GM19397 (cell line): Measurements from ENCODE around the gene SNAPC2.
"Not testable (repeated sequence)": the region's sequence is repeated elsewhere in the genome, so short reads cannot be mapped to it uniquely, and the experiment has no call there.

Experiments
- ATAC-seq: cut with Tn5 transposase; IDR thresholded peaks from one replicate; pipeline ENCODE4 v1.9.1; 2021; ENCODE audit warnings: mild to moderate bottlenecking, moderate library complexity; ENCODE audit not compliant: unreplicated experiment

SNAPC2 gene

DNA sequence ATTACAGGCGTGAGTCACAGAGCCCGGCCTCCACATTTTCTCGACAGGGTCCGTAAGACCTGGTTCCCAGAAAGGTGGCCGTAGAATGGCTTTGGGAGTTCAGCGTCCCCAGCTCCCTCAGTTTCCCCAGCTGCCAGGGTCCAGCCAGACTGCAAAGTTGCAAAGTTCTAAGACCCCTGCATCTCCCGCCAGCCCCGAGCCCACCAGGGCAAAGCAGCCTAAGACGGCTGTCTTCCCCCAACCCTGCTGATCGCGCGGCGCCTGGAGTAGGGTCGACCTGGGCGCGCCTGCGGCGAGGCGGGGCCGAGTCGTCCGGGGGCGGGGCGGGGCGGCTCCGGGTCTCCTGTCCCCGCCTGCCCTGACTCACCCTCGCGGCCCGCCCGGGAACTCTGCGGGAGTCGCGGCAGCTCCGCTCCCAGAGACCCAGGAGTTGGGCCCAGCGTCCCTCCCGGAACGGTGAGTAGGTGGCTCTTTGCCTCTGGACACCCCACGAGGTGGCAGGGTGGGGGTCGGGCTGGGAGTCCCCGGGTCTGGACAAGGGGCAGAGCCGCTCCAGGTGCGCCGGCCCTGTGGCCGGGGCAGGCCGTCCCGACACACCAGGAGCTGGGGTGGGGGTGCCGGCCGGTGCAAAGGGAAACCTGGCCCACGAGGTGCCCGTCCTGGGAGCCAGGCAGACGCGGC lies 31.9 kb upstream of the SNAPC2 start, which contains the start of gene LRRC8E:
TSS of gene LRRC8E (plus strand) at position 366 of the 681 bp plus-strand sequence. CDS start 7,094 bp downstream, outside the sequence.
- no peak for ATAC-seq

DNA sequence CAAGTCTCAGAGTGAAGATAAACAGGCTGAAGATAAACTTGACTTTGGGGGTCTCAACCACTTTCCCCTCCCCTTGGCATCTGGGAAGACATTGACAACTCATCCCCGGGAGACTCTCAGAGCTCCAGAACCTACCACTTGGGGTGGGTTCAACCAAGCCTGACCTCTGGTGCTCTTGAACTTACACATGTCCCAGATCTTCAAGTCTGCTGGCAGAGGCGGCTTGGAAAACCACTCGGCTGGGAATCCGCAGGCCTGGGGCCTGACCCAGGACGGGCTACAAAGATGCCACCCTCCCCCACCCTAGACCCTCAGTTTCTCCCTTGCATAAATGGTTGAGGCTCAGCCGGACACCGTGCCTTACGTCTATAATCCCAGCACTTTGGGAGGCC lies 31.3 kb upstream of the SNAPC2 start:
- no peak for ATAC-seq

DNA sequence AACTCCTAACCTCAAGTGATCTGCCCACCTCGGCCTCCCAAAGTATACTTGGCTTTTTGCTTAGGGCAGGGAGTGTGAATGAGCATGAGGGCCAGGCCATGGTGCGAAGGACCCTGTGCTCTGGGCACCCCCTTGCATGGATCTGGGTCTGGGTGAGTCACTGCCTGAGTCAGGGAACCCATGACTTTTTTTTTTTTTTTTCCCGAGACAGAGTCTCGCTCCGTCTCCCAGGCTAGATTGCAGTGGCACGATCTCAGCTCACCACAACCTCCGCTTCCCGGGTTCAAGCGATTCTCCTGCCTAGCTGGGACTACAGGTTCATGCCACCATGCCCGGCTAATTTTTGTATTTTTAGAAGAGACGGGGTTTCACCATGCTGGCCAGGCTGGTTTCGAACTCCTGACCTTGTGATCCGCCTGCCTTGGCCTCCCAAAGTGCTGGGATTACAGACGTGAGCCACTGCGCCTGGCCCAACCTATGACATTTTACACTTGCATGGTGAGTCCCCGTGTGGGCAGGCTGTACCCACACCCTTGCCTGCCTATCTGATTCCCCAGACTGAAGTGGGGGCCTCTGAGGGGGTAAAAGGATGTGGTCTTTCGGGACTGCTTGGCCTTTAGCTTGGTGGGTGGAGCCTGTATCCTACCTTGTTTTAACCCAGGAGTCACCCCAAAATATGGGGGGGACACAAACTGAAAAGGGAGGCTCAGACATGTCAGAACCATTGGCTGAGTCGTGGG lies 26.6 kb upstream of the SNAPC2 start:
- not testable (repeated sequence) for ATAC-seq

DNA sequence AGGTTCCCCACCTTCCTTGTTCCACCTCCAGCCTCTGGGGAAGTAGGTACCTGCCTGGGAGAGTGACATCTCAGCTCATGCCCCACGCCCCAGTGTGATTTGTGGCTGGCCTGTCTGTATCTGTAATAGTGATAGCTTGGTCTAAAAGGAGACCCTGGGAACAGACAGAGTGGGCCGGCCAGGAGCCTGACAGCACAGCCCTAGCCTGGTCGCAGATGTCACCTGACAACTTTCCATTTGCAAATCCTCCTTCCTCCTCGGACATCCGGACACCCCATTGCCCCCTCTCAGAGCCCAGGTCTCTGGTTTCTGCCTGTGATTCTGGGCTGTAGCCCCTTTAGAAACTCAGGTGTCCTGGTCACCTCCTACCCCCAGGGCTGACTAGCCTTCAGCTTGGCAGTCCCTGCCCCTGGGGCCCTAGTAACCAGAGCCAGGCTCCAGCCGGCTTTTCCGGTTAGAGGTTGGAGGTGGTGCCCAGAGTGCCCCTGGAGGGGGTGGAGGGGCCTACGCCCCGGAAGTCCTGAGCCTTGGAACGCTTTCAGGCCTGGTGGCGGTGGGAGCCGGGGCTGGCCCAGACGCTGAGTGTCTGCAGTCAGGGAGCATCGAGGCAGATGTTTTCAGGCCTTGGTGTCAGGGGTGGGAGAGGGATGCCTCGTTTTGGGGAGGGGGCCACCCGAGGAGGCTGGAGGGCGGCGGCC lies 25.4 kb upstream of the SNAPC2 start:
- ATAC-seq, result no peak

DNA sequence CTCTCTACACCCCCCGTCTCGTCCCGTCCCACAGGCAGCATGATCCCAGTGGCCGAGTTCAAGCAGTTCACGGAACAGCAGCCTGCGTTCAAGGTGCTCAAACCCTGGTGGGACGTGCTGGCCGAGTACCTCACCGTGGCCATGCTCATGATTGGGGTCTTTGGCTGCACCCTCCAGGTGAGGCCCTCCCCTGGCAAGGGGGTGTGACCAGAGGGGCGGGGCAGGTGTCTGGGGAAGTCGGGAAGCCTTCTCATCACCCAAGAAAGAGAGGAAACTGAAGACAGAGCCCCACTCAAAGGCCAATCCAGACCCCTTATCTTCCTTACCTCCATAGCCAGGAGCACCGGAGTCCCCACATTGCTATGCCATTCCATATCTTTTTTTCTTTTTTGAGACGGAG lies 24.6 kb upstream of the SNAPC2 start:
- no peak for ATAC-seq

DNA sequence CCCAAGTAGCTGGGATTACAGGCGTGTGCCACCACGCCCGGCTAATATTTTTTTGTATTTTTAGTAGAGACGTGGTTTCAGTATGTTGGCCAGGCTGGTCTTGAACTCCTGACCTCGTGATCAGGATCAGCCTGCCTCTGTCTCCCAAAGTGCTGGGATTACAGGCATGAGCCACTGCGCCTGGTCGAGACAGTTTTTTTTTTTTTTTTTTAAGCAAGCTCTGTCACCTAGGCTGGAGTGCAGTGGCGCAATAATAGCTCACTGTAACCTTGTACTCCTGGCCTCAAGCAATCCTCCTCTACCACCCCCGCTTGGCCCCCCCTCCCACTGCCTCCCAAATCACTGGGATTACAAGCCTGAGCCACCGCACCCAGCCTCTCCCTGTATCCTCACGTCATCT lies 22.8 kb upstream of the SNAPC2 start:
- ATAC-seq, result no peak

DNA sequence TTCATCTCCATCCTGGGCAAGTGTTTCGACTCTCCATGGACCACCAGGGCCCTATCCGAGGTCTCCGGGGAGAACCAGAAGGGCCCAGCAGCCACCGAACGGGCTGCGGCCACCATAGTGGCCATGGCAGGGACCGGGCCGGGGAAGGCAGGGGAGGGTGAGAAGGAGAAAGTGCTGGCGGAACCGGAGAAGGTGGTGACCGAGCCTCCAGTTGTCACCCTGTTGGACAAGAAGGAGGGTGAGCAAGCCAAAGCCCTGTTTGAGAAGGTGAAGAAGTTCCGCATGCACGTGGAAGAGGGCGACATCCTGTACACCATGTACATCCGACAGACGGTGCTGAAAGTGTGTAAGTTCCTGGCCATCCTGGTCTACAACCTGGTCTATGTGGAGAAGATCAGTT lies 21.2 kb upstream of the SNAPC2 start:
- no peak for ATAC-seq

DNA sequence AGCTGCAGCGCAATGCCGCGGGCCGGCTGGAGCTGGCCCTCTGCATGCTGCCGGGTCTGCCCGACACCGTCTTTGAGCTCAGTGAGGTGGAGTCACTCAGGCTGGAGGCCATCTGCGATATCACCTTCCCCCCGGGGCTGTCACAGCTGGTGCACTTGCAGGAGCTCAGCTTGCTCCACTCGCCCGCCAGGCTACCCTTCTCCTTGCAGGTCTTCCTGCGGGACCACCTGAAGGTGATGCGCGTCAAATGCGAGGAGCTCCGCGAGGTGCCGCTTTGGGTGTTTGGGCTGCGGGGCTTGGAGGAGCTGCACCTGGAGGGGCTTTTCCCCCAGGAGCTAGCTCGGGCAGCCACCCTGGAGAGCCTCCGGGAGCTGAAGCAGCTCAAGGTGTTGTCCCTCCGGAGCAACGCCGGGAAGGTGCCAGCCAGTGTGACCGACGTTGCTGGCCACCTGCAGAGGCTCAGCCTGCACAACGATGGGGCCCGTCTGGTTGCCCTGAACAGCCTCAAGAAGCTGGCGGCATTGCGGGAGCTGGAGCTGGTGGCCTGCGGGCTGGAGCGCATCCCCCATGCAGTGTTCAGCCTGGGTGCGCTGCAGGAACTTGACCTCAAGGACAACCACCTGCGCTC lies 20.3 kb upstream of the SNAPC2 start:
- ATAC-seq, result no peak

DNA sequence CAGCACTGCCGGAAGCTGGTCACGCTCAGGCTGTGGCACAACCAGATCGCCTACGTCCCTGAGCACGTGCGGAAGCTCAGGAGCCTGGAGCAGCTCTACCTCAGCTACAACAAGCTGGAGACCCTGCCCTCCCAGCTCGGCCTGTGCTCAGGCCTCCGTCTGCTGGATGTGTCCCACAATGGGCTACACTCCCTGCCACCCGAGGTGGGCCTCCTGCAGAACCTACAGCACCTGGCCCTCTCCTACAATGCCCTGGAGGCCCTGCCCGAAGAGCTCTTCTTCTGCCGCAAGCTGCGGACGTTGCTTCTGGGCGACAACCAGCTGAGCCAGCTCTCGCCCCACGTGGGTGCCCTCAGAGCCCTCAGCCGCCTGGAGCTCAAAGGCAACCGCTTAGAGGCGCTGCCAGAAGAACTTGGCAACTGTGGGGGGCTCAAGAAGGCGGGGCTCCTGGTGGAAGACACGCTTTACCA lies 19.7 kb upstream of the SNAPC2 start:
- ATAC-seq, result no peak

DNA sequence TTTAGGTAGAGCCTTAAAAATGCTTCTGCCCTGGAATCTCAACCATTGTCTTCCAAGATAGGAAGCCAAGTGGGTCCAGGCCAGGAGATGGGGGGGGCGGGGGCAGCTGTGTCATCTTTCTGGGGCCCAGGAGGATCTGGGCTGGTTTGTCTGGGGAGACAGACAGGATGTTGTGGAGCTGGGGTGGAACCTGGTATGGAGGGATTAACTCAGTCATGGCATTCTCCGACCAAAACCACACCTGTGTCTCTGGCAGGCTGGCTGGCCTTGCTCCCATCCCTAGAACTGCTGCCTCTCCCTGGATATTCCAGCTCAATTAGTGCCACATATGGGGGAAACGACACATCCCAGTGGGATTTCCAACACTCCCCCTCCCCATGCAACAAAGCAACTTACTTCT lies 19.2 kb upstream of the SNAPC2 start:
- ATAC-seq, result no peak

DNA sequence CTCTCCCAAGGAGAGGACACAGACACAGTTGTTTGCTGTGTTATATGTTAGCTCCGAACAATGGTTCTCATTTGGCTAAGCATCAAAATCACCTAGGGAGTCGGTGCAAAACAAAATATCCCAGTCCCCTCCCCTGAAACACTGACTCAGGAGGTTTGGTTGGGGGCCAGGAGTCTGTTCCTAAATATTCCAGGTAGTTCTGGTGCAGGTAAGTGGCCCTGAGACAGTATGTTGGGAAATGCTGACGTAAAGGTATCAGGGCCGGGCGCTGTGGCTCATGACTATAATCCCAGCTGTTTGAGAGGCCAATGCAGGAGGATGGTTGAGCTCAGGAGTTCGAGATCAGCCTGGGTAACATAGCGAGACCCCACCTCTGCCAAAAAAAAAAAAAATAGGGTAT lies 18.8 kb upstream of the SNAPC2 start:
- ATAC-seq, result no peak

DNA sequence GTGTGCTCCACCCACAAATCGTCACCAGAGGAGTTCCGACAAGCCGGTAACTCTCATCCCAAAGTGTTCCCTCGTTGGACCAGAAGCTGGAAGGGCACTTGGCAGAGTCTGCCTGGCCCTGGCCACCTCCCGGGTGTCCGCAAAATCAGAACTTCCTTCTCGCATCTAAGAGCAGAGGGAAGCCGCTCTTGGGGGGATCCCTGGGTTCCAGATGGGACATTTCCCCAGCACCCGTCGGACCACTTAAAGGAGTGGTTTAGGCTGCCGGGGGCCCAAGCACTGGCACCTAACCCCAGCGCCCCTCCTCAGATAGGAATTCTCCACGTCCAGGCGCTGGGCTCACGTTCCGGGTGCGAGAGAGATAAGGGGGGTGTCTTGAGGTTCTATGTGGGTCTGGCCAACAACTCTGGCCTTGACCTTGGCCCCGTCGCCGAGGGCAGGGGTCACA lies 17.3 kb upstream of the SNAPC2 start:
- ATAC-seq, result no peak

DNA sequence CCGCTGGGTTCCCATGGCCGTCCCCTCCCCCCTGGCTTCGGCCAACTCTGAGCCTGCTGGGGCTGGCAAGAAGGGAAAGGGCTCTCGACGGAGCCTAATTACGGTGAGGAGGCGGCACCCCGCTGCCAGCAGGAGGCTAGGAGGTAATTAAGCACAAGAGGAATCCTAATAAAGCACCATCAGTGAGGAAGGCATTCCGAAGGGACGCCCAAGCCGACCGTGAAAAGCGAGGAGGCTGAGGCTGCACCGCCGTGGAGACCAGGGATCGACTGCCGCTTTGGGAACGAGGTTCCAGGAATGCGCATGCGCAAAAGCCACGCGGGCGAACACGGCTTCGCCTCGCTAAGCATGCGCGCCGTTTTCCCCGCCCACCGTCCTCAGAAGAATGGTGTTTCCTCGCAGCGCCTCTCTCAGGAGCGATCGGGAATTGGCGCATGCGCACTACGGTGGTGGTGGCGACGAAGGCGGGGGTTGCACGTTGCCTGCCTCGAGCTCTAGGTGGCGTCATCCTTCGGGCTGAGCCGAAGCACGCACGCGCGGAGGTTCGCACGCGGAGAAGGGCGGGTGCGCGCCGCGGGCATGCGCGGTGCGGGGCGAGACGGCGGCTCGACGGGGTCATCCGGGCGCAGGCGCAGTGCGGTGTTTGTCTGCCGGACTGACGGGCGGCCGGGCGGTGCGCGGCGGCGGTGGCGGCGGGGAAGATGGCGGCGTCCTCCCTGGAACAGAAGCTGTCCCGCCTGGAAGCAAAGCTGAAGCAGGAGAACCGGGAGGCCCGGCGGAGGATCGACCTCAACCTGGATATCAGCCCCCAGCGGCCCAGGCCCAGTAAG lies 16.7 kb upstream of the SNAPC2 start, which contains the start of gene MAP2K7:
TSS of gene MAP2K7 (plus strand) at position 634 of the 830 bp plus-strand sequence. CDS start at position 702, 68 bp downstream.
- ATAC-seq, result peak; percentile 80

DNA sequence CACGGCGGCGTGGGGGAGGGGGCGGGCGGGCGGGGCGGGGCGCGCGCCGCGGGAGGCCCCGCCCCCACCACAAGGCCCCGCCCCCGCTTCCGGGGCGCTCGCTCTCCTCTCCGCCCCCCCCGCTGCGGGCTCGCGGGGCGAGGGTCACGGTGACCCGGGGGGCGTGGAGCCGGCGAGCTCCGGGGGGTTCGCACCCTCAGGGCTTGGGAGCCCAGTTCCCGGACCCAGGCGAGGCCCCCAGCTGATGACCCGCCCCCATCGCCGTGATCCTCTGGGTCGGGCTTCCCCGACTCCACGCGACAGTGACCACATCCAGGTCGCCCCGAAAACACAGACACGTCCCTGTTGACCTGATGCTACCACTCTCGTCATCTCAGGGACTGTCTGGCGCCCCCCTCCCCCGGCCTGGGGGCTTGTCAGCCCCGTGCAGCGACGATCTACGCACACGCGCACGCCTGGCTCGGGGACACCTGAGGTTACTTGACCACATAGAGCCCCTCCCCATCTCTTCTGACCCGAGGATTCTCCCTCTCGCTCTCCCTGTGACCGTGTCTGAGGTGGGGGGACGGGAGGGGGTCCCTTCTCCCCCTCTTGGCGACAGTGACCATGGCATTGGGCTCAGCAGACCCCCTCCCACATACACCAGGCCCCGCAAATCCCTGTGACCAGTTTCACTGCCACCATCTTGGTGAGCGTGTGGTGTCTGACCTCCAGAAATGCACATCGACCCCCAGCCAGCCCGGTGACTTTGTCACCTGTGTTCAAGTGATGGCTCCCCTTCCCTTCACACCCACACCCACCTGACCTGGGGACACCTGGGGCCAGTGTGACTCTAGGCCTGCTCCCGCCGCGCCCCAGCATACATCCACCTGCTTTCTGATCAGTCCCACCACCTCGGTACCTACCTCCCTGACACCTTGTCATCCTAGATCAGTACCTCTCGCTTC lies 15.8 kb upstream of the SNAPC2 start:
- ATAC-seq, result peak; percentile 30

DNA sequence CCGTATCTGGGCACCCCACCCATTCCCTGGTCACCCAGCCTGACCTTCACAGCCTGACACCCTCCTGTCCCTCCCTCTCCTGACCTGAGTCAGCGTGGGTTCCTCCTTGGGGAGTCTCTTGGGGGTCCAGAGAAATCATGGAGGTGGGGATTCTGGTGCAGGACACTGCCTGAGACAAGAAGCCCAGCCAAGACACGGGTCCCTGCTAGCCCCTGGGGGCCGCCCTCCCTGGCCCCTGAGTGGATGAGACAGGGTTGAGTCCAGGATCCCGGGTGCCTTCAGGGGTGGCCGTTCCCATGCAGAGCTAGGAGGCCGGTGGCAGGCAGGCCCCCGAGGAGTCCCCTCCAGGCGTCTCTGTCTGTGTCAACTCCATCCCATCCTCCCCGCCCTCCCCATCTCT lies 14.9 kb upstream of the SNAPC2 start:
- no peak for ATAC-seq

DNA sequence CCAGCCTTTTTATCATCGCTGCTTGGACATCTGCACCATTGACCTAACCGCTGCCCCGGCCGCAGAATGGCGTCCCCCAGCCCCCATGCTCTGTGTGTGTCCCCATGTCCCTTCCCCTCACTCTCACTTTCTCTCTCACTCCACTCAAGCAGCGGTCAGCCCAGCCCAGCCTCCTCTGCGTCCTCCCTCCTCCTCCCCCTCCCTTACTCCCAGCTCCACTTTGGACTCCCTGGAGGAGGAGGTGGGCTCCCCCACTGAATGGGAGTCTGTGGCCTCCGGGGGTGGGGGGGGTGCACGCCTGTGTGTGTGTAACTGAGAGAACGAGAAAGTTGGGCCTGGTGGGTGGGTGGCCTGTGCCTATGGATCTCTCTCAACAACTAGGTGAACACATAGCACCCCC lies 14.3 kb upstream of the SNAPC2 start:
- ATAC-seq, result no peak

DNA sequence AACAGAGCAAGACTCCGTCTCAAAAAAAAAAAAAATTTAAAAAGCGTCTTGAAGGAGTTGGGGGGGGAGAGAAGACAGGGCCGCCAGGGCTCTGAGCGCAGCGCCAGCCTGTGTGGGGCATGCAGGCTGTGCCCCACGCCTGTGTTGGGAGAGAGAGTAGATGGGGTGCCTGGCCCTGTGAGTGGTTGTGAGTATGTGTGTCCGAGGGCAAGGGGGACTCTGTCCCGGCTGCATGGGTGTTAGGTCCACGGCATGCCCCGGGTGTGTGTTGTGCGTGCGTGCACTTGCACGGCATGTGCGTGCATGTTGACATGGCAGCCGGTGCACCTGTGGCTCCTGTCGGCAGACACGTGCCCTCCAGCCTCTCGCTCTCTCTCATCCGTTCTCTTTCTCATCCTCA lies 13.0 kb upstream of the SNAPC2 start:
- no peak for ATAC-seq

DNA sequence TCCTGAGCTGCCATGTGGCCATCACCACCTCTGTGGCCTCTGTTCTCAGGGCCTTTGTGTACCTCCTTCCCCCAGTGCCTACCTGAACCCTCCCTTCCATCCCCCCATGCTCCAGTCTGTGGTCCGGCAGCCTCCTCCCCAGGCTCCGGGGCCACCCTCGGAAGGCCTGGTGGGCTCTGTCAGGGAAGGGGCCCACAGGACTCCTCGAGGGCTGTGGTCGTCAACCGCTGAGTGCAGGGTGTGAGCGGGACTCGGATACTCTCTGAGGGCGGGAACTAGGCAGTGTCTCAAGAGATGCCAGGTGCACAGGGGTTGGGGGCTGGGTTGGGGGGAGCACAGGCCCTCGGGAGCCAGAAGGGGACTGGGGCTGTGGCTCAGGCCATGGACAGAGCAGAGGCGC lies 12.6 kb upstream of the SNAPC2 start:
- ATAC-seq, result no peak

DNA sequence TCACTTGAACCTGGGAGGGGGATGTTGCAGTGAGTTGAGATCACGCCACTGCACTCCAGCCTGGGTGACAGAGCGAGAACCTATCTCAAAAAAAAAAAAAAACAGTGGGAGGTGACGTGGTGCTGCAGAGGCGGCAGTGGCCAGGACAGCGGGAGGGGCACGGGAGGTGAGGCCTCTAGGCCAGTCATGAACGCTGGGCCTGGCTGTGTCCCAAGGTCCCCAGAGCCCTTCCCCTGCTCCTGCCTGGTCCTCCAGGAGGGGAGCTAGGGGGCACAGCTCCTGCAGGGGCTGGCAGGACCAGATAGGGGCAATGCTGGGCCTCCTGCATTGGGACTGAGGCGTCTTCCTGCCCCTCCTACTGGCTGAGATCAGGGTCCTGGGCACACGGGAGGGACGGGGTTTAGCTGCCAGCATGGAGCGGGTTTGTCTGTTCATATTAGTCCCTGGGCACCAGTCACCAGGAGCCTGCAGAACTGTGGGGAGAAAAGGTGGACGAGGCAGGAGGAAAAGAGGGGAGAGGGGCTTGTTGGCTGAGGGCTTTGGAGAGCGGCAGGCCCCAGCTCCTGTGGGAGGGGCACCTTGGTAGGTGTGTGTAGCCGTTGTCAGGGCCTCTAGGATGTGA lies 11.9 kb upstream of the SNAPC2 start:
- ATAC-seq, result no peak
